ENCODE results near the gene RNF13. TPM values are rescaled to one million over a fixed set of nuclear protein-coding genes. Genes with fewer than 3 reads are reported as not detected.

RNF13 gene
- total and polyA plus RNA-seq, 2 donors (not counting 1 experiment from before 2014, with no cell fraction given): 38.0 to 86.5 TPM

DNA sequence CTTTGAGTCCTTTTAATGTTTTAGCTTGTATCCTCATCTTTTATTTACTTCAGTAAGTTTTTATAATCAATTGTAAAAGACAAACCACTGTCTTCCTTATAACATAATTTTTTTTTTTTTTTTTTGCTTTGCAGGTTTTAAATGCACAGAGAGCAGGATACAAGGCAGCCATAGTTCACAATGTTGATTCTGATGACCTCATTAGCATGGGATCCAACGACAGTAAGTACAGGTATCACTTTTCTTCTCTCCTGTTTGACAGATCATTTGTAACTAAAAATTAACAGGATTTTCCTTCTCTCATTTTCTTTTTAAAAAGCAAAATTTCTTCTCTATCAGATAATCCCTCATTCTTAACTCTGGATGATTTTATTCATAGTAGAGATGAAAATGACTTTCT is 82.3 kb downstream of the RNF13 start:
- peaks cover 5% of the 10 kb centered on the region for H4K20me1 ChIP-seq (ENCODE audit: control insufficient read depth, insufficient read depth, low read length, poor library complexity, severe bottlenecking)
- H3K4me2 ChIP-seq (replicated peaks; ENCODE audit: low read depth, low read length, poor library complexity, severe bottlenecking): no peak overlapping the region
- POLR2A ChIA-PET: no interaction called here
- Mint-ChIP-seq H3K9me3 (ENCODE audit: insufficient read depth) (no peaks in the 10 kb centered on the region), H3K4me1 (no peaks in the 10 kb centered on the region), H3K4me3 (no peak overlapping the region), H3K27me3 (no peaks in the 10 kb centered on the region), H3K27ac (no peak overlapping the region)
- H3K9ac ChIP-seq (ENCODE audit: low read length): no peak overlapping the region
- H3K4me1 ChIP-seq (ENCODE audit: control insufficient read depth in 2 of 2, insufficient read depth in 2 of 2, low read length in 2 of 2): no peaks in the 10 kb centered on the region
- TF ChIP-seq EZH2 (IDR thresholded peaks at IDR 0.05; ENCODE audit: borderline replicate concordance, insufficient read depth, low read depth, low read length, poor library complexity, severe bottlenecking): no peak
- TF ChIP-seq, protein P1, sequence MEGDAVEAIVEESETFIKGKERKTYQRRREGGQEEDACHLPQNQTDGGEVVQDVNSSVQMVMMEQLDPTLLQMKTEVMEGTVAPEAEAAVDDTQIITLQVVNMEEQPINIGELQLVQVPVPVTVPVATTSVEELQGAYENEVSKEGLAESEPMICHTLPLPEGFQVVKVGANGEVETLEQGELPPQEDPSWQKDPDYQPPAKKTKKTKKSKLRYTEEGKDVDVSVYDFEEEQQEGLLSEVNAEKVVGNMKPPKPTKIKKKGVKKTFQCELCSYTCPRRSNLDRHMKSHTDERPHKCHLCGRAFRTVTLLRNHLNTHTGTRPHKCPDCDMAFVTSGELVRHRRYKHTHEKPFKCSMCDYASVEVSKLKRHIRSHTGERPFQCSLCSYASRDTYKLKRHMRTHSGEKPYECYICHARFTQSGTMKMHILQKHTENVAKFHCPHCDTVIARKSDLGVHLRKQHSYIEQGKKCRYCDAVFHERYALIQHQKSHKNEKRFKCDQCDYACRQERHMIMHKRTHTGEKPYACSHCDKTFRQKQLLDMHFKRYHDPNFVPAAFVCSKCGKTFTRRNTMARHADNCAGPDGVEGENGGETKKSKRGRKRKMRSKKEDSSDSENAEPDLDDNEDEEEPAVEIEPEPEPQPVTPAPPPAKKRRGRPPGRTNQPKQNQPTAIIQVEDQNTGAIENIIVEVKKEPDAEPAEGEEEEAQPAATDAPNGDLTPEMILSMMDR (IDR thresholded peaks at IDR 0.05): no peak
- no peak overlapping the region for H3K4me3 ChIP-seq (ENCODE audit: control extremely low read depth in 1 of 5, extremely low read depth in 1 of 5, insufficient read depth in 1 of 5, low read depth in 2 of 5, low read length in 4 of 5)
- no peak overlapping the region for H2AFZ ChIP-seq (ENCODE audit: insufficient read depth, low read depth, low read length, poor library complexity, severe bottlenecking)
- WGBS (ENCODE audit: insufficient coverage): 86% methylated on average over 1 of the region's 1 CpG
- intact Hi-C loops (cut with micrococcal nuclease): no loop called here
- no peaks in the 10 kb centered on the region for H3K9me3 ChIP-seq (ENCODE audit: control extremely low read depth in 1 of 3, control insufficient read depth in 2 of 3, insufficient read depth in 1 of 3, low read length in 2 of 3)
- no peak for ATAC-seq (ENCODE audit: low read depth)
- no peaks in the 10 kb centered on the region for H3K27me3 ChIP-seq (replicated peaks in 1 of 4; ENCODE audit: control extremely low read depth in 1 of 4, control insufficient read depth in 3 of 4, insufficient read depth in 4 of 4, low read length in 3 of 4)
- DNase-seq: no peak
- H3K79me2 ChIP-seq (ENCODE audit: control insufficient read depth, insufficient read depth, low read length): peaks cover 6% of the 10 kb centered on the region
- peaks cover 0 to 28% of the 10 kb centered on the region in 2 experiments for H3K36me3 ChIP-seq (replicated peaks in 1 of 2; ENCODE audit: control extremely low read depth in 1 of 2, control insufficient read depth in 1 of 2, extremely low read depth in 1 of 2, insufficient read depth in 2 of 2, low read length in 1 of 2)
- no peak overlapping the region for H3K27ac ChIP-seq (ENCODE audit: low read length in 2 of 2)
- CTCF ChIA-PET: interaction anchor here (0.7 to 1.5 kb wide), 2 partner anchors 70 to 128 kb away, joined by 3 to 4 read pairs; no protein-coding TSS in a partner anchor

DNA sequence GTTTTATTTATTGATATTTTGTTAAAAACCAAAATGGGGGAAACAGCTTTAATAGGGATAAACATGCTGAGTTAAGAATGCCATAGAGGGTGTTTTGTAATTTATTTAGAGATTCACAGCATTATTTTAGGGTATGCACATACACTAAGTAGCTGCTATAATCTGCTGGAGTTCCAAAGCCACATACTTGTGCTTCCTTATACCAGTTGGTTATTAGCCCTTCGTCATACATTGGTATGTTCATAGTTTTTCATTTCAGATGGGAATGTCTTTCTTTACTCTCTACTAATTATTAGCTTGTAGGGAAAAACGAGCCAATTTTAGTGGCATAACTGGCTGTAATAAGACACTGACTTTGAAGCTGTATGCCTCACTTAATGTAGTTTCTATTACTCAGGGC is 82.8 kb downstream of the RNF13 start:
- intact Hi-C loops (cut with micrococcal nuclease): no loop called here
- ATAC-seq (ENCODE audit: low read depth): no peak
- no peaks in the 10 kb centered on the region for H3K27me3 ChIP-seq (replicated peaks in 1 of 4; ENCODE audit: control extremely low read depth in 1 of 4, control insufficient read depth in 3 of 4, insufficient read depth in 4 of 4, low read length in 3 of 4)
- H3K4me3 Mint-ChIP-seq: no peak overlapping the region
- H3K27ac ChIP-seq (ENCODE audit: low read length in 2 of 2): no peak overlapping the region
- TF ChIP-seq, protein P1 (IDR thresholded peaks at IDR 0.05): no peak
- no peak for TF ChIP-seq EZH2 (IDR thresholded peaks at IDR 0.05; ENCODE audit: borderline replicate concordance, insufficient read depth, low read depth, low read length, poor library complexity, severe bottlenecking)
- no peaks in the 10 kb centered on the region for H3K4me1 Mint-ChIP-seq
- no CpG with 5 or more reads among the region's 2 CpGs for WGBS (ENCODE audit: insufficient coverage)
- H3K4me2 ChIP-seq (replicated peaks; ENCODE audit: low read depth, low read length, poor library complexity, severe bottlenecking): no peak overlapping the region
- ChIA-PET CTCF (interaction anchor here (1.5 kb wide), 1 partner anchor 129 kb away, joined by 4 read pairs; no protein-coding TSS in a partner anchor), POLR2A (no interaction called here)
- H2AFZ ChIP-seq (ENCODE audit: insufficient read depth, low read depth, low read length, poor library complexity, severe bottlenecking): no peak overlapping the region
- DNase-seq: no peak
- no peaks in the 10 kb centered on the region for H3K27me3 Mint-ChIP-seq
- no peak overlapping the region for H3K27ac Mint-ChIP-seq
- no peaks in the 10 kb centered on the region for H3K4me1 ChIP-seq (ENCODE audit: control insufficient read depth in 2 of 2, insufficient read depth in 2 of 2, low read length in 2 of 2)
- H3K9ac ChIP-seq (ENCODE audit: low read length): no peak overlapping the region
- H3K36me3 ChIP-seq (replicated peaks in 1 of 2; ENCODE audit: control extremely low read depth in 1 of 2, control insufficient read depth in 1 of 2, extremely low read depth in 1 of 2, insufficient read depth in 2 of 2, low read length in 1 of 2): peaks cover 0 to 28% of the 10 kb centered on the region in 2 experiments
- no peaks in the 10 kb centered on the region for H3K9me3 Mint-ChIP-seq (ENCODE audit: insufficient read depth)
- H3K4me3 ChIP-seq (ENCODE audit: control extremely low read depth in 1 of 5, extremely low read depth in 1 of 5, insufficient read depth in 1 of 5, low read depth in 2 of 5, low read length in 4 of 5): no peak overlapping the region
- H4K20me1 ChIP-seq (ENCODE audit: control insufficient read depth, insufficient read depth, low read length, poor library complexity, severe bottlenecking): peaks cover 5% of the 10 kb centered on the region
- H3K9me3 ChIP-seq (ENCODE audit: control extremely low read depth in 1 of 3, control insufficient read depth in 2 of 3, insufficient read depth in 1 of 3, low read length in 2 of 3): no peaks in the 10 kb centered on the region
- H3K79me2 ChIP-seq (ENCODE audit: control insufficient read depth, insufficient read depth, low read length): peaks cover 6% of the 10 kb centered on the region
